DOHH2 (cell line): Measurements from ENCODE around the gene CDIPT.
"Not testable (repeated sequence)": the region's sequence is repeated elsewhere in the genome, so short reads cannot be mapped to it uniquely, and the experiment has no call there.

ENCODE experiments used
- H3F3A ChIP-seq: fragments of 200-600 bp; sonication (generic), shearing (Covaris generic); 2 replicates; pipeline ENCODE4 v1.6.0; 2016; ENCODE audit warnings: antibody characterized with exemption, mild to moderate bottlenecking; ENCODE audit not compliant: control insufficient read depth, insufficient read depth
- H3K27ac ChIP-seq: fragments of 200-600 bp; sonication (generic); 2 replicates; pipeline ENCODE4 v1.5.1; 2014; ENCODE audit warnings: low read depth, mild to moderate bottlenecking, low read length, moderate library complexity
- H3K27me3 ChIP-seq: fragments of 200-600 bp; sonication (generic); 2 replicates; pipeline ENCODE4 v1.6.1; 2014; ENCODE audit warnings: mild to moderate bottlenecking, low read length, mixed read lengths; ENCODE audit not compliant: control insufficient read depth
- H3K36me3 ChIP-seq: fragments of 200-600 bp; sonication (generic); 2 replicates; pipeline ENCODE4 v1.6.1; 2014; ENCODE audit warnings: mild to moderate bottlenecking, low read length, moderate library complexity, mixed read lengths; ENCODE audit not compliant: control insufficient read depth
- H3K4me1 ChIP-seq: fragments of 200-600 bp; sonication (generic); 2 replicates; pipeline ENCODE4 v1.6.1; 2014; ENCODE audit warnings: mild to moderate bottlenecking, low read length, mixed read lengths; ENCODE audit not compliant: control insufficient read depth
- H3K4me2 ChIP-seq: fragments of 200-600 bp; sonication (generic); 2 replicates; pipeline ENCODE4 v1.6.0; 2014; ENCODE audit warnings: mild to moderate bottlenecking, low read length, moderate library complexity
- H3K4me3 ChIP-seq: fragments of 200-600 bp; sonication (generic); 2 replicates; pipeline ENCODE4 v1.5.1; 2014; ENCODE audit warnings: mild to moderate bottlenecking, low read length, mixed read lengths
- H3K79me2 ChIP-seq: fragments of 200-600 bp; sonication (generic); 2 replicates; pipeline ENCODE4 v1.6.1; 2014; ENCODE audit warnings: mild to moderate bottlenecking, low read length, mixed read lengths; ENCODE audit not compliant: control insufficient read depth
- H3K9me2 ChIP-seq: fragments of 200-600 bp; sonication (generic); replicated peaks from 2 replicates; pipeline ENCODE4 v1.6.1; 2014; ENCODE audit warnings: mild to moderate bottlenecking, low read length, mixed read lengths; ENCODE audit not compliant: control insufficient read depth
- H3K9me3 ChIP-seq: fragments of 200-600 bp; sonication (generic); 2 replicates; pipeline ENCODE4 v1.6.1; 2014; ENCODE audit warnings: antibody characterized with exemption, low read length, mixed read lengths; ENCODE audit not compliant: control insufficient read depth, insufficient read depth
- H4K20me1 ChIP-seq: fragments of 200-600 bp; sonication (generic); 2 replicates; pipeline ENCODE4 v1.6.0; 2014; ENCODE audit warnings: low read depth, mild to moderate bottlenecking, antibody characterized with exemption, low read length, moderate library complexity; ENCODE audit not compliant: control insufficient read depth, insufficient read depth
- CTCF ChIP-seq: fragments of 200-600 bp; sonication (generic); IDR thresholded peaks from one replicate; pipeline ENCODE4 v1.5.1; 2014; ENCODE audit warnings: antibody characterized with exemption, mild to moderate bottlenecking, low read depth, low read length; ENCODE audit not compliant: poor library complexity, severe bottlenecking
- EZH2phosphoT487 ChIP-seq: fragments of 200-600 bp; sonication (generic); IDR thresholded peaks from 2 replicates; pipeline ENCODE4 v1.6.1; 2017; ENCODE audit warnings: borderline replicate concordance, mild to moderate bottlenecking, antibody characterized with exemption, low read length, moderate library complexity, mixed read lengths

CDIPT gene

DNA sequence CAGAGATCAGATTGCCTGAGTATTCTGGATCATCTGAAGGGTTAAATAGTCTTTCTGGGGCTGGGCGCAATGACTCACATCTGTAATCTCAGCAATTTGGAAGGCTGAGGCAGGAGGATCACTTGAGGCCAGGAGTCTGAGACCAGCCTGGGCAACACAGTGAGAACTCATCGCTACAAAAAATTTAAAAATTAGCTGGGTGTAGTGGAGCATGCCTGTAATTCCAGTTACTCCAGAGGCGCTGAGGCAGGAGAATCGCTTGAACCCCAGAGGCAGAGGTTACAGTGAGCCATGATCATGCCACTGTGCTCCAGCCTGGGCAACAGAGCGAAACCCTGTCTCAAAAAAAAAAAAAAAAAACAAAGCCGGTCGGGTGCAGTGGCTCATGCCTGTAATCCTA is 27.1 kb downstream of the CDIPT start:
- TF ChIP-seq EZH2phosphoT487 (no peak), CTCF (no peak)
- H3K27me3 ChIP-seq: no peaks in the 10 kb centered on the region
- no peaks in the 10 kb centered on the region for H3K79me2 ChIP-seq
- H3K4me1 ChIP-seq: no peaks in the 10 kb centered on the region
- no peak overlapping the region for H3K4me3 ChIP-seq
- no peaks in the 10 kb centered on the region for H3K36me3 ChIP-seq
- no peaks in the 10 kb centered on the region for H4K20me1 ChIP-seq
- H3F3A ChIP-seq: no peaks in the 10 kb centered on the region
- no peak overlapping the region for H3K4me2 ChIP-seq
- no peak overlapping the region for H3K27ac ChIP-seq
- H3K9me3 ChIP-seq: no peaks in the 10 kb centered on the region
- H3K9me2 ChIP-seq: no peaks in the 10 kb centered on the region

GRCh38 chr16:29834079-29834478 is 28.9 kb downstream of the CDIPT start:
- H3K4me1 ChIP-seq: no peaks in the 10 kb centered on the region
- no peaks in the 10 kb centered on the region for H3K9me2 ChIP-seq
- H3K9me3 ChIP-seq: no peaks in the 10 kb centered on the region
- H3K4me3 ChIP-seq: no peak overlapping the region
- H3K79me2 ChIP-seq: no peaks in the 10 kb centered on the region
- no peak overlapping the region for H3K4me2 ChIP-seq
- H3K27ac ChIP-seq: no peak overlapping the region
- no peaks in the 10 kb centered on the region for H4K20me1 ChIP-seq
- no peaks in the 10 kb centered on the region for H3K36me3 ChIP-seq
- H3F3A ChIP-seq: no peaks in the 10 kb centered on the region
- H3K27me3 ChIP-seq: peaks cover 5% of the 10 kb centered on the region; the same call in 1 of the 2 replicates
- TF ChIP-seq CTCF (no peak), EZH2phosphoT487 (no peak)

DNA sequence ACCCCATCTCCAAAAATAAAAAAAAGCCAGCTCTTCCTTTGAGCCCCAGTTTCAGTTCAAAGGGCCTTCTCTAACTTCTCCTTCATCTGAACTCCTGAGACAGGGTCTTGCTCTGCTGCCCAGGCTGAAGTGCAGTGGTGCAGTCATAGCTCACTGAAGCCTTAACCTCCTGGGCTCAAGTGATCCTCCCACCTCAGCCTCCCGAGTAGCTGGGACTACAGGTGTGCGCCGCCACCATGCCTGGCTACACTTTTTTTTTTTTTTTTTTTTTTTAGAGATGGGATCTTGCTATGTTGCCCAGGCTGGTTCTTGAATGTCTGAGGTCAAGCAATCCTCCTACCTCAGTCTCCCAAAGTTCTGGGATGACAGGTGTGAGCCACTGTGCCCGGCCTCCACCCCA is 29.8 kb downstream of the CDIPT start:
- H4K20me1 ChIP-seq, H3K4me3 ChIP-seq, H3K4me1 ChIP-seq, H3K36me3 ChIP-seq, H3K9me3 ChIP-seq, H3K9me2 ChIP-seq, H3K79me2 ChIP-seq, H3K27ac ChIP-seq, H3K4me2 ChIP-seq, H3F3A ChIP-seq, H3K27me3 ChIP-seq: not testable (repeated sequence)

- Histone ChIP-seq H3F3A (no peaks in the 10 kb centered on the region), H3K27me3 (peaks cover 9% of the 10 kb centered on the region; the same call in 1 of the 2 replicates), H3K9me3 (no peaks in the 10 kb centered on the region), H3K27ac (no peak overlapping the region), H3K36me3 (no peaks in the 10 kb centered on the region), H3K9me2 (no peaks in the 10 kb centered on the region), H4K20me1 (no peaks in the 10 kb centered on the region), H3K4me2 (no peak overlapping the region), H3K79me2 (no peaks in the 10 kb centered on the region), H3K4me1 (no peaks in the 10 kb centered on the region), H3K4me3 (no peak overlapping the region)
- TF ChIP-seq CTCF (no peak), EZH2phosphoT487 (no peak)
Observed at GRCh38 chr16:29831490-29831889, 31.5 kb downstream of the CDIPT start.
